GM19438 (cell line): ENCODE data around the gene PPFIBP1.
A peak's percentile ranks its signal among the peaks of the same experiment; 100 is the strongest.
"Not testable (repeated sequence)": the region's sequence is repeated elsewhere in the genome, so short reads cannot be mapped to it uniquely, and the experiment has no call there.

Source experiments
- ATAC-seq: cut with Tn5 transposase; IDR thresholded peaks from one replicate; pipeline ENCODE4 v1.9.1; 2021; ENCODE audit warnings: low read depth; ENCODE audit not compliant: unreplicated experiment

PPFIBP1 gene

GRCh38 chr12:27696864-27697564, 173.0 kb downstream of the PPFIBP1 start:
- ATAC-seq = no peak

GRCh38 chr12:27703720-27704452, 179.9 kb downstream of the PPFIBP1 start:
- ATAC-seq = peak; percentile 90

- ATAC-seq = no peak
Measured at GRCh38 chr12:27705263-27705662, 181.3 kb downstream of the PPFIBP1 start.

- ATAC-seq = no peak
Measured at GRCh38 chr12:27707216-27707615, 183.2 kb downstream of the PPFIBP1 start.

- ATAC-seq = no peak
Measured at GRCh38 chr12:27709212-27709931, 185.4 kb downstream of the PPFIBP1 start.

- peak; percentile 34 for ATAC-seq
Measured at GRCh38 chr12:27709932-27710591, 186.1 kb downstream of the PPFIBP1 start.

GRCh38 chr12:27710592-27711316, 186.7 kb downstream of the PPFIBP1 start, which contains the start of gene MRPS35:
MRPS35 (plus strand) TSS chr12:27710832; CDS start chr12:27710844, 12 bp downstream.
- peak; percentile 93 for ATAC-seq

- no peak for ATAC-seq
Measured at GRCh38 chr12:27711317-27711682, 187.3 kb downstream of the PPFIBP1 start.

- no peak for ATAC-seq
Measured at GRCh38 chr12:27711967-27712366, 188.0 kb downstream of the PPFIBP1 start.

- ATAC-seq = no peak
Measured at GRCh38 chr12:27723212-27723611, 199.2 kb downstream of the PPFIBP1 start.

- no peak for ATAC-seq
Measured at GRCh38 chr12:27730097-27730588, 206.1 kb downstream of the PPFIBP1 start.

- ATAC-seq = no peak
Measured at GRCh38 chr12:27732281-27732680, 208.3 kb downstream of the PPFIBP1 start.

- peak; percentile 70 for ATAC-seq
Measured at GRCh38 chr12:27733052-27733656, 209.1 kb downstream of the PPFIBP1 start.

- ATAC-seq = no peak
Measured at GRCh38 chr12:27733791-27734190, 209.8 kb downstream of the PPFIBP1 start.

- not testable (repeated sequence) for ATAC-seq
Measured at GRCh38 chr12:27734321-27734720, 210.3 kb downstream of the PPFIBP1 start.

- ATAC-seq = no peak
Measured at GRCh38 chr12:27743601-27744000, 219.6 kb downstream of the PPFIBP1 start.
